ENCODE results near the gene TAF8. TPM values are rescaled to one million over a fixed set of nuclear protein-coding genes. Genes with fewer than 3 reads are reported as not detected.

TAF8 gene
- total RNA-seq, 4 donors from 2014 or later: 24.5 to 37.6 (median 24.6) TPM

- peak overlapping the region in 1 of 4 donors; percentile 5 for H3K4me3 ChIP-seq
- peaks cover 0 to 50% (median 43%) of the 10 kb centered on the region in 4 donors for H3K4me1 ChIP-seq
- H3K9me3 ChIP-seq: no peaks in the 10 kb centered on the region
- peak overlapping the region in 2 of 4 donors; percentile 35 to 43 for H3K27ac ChIP-seq
- TF ChIP-seq, protein P1, sequence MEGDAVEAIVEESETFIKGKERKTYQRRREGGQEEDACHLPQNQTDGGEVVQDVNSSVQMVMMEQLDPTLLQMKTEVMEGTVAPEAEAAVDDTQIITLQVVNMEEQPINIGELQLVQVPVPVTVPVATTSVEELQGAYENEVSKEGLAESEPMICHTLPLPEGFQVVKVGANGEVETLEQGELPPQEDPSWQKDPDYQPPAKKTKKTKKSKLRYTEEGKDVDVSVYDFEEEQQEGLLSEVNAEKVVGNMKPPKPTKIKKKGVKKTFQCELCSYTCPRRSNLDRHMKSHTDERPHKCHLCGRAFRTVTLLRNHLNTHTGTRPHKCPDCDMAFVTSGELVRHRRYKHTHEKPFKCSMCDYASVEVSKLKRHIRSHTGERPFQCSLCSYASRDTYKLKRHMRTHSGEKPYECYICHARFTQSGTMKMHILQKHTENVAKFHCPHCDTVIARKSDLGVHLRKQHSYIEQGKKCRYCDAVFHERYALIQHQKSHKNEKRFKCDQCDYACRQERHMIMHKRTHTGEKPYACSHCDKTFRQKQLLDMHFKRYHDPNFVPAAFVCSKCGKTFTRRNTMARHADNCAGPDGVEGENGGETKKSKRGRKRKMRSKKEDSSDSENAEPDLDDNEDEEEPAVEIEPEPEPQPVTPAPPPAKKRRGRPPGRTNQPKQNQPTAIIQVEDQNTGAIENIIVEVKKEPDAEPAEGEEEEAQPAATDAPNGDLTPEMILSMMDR (IDR thresholded peaks at IDR 0.05): no peak
- TF ChIP-seq POLR2A (IDR thresholded peaks at IDR 0.05): no peak
- H3K27me3 ChIP-seq: no peaks in the 10 kb centered on the region
- no peak for DNase-seq
- no peaks in the 10 kb centered on the region for H3K36me3 ChIP-seq
Observed at GRCh38 chr6:42042108-42042507, 8.2 kb upstream of the TAF8 start.

DNA sequence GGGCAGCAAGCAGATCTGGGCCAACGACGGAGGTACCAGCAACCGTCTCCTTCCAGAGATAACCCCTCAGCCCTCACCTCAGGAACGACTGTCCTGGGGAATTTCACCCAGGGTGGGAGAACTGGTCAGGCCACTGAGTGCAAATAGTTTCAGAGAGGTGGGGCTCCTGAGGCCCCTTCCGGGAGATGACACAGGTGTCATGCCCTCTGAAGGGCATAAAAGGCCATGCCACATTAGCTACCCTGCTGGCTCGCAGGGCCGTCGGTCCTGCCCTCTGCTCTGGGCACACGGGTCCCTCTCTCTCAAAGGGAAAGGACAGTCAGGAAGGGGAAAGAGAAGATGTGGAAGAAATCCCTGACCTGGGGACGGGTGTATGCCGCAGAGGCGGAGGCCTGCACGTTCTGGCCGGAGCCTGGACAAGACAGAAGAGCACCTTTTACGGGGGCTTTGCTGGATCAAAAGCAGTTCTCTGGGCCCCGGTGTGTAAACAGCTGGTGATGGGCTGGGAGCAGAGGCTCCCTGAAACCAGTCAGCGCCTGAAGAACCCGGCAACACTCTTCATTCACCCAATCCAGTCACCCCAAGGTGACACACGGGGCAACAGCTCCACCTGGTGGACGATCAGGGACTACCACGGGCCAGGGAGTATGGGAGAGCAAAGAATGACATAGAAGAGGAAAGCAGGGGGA is 6.4 kb upstream of the TAF8 start:
- Histone ChIP-seq H3K4me1 (peaks cover 0 to 53% (median 43%) of the 10 kb centered on the region in 4 donors), H3K4me3 (peak overlapping the region in 2 of 4 donors; percentile 11 to 89), H3K27ac (peak overlapping the region in 3 of 4 donors; percentile 14 to 95 (median 89)), H3K36me3 (no peaks in the 10 kb centered on the region), H3K9me3 (no peaks in the 10 kb centered on the region), H3K27me3 (no peaks in the 10 kb centered on the region)
- TF ChIP-seq, protein P1 (IDR thresholded peaks at IDR 0.05): peak; percentile 92 to 98 (median 97)
- no peak for TF ChIP-seq POLR2A (IDR thresholded peaks at IDR 0.05)
- peak; percentile 77 to 92 (median 91) for DNase-seq

DNA sequence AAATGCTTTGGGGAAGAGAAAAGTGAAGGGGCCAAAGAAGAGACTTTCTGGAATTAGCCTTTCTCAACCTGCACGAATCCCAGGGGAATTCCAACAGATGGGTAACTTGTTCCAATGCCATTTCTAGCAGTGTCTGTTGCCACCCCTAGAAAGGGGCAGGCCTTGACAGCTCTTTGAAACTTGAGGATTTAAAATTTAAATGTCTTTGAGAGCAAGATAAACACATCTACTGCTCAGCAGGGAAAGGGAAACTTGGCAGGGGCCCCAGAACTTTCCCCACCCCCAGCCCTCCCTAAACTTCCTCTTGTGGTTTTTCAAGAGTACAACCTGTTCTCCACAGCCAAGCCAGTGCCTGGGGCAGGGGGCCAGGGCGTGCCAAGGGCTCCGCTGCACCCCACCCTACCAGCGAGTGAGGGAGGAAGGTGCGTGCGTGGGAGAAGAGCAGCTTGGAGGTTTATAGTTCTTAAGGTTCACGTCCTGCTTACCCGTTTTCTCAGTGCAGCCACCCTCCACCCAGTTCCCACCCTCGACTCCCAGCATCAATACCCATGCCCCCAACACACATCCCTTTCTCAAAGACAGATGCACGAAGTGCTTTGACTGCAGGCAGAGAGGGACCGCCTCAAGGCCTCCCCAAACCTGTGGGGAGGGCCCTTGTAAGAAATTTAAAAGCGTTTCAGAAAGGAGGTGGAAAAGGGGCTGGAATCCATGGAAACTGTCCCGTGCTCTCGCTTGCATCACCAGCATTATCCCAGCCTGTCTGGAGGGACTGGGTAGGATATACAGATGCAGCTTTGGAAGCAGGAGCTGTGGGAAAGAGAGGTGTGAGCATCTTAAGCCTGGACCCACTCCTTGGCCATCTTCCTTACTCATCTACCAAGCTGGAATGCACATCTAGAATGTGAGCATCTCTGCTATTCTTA is 4.5 kb upstream of the TAF8 start:
- H3K4me3 ChIP-seq: peak overlapping the region; percentile 76 to 89 (median 86)
- H3K27ac ChIP-seq: peak overlapping the region; percentile 89 to 95 (median 90)
- DNase-seq: peak; percentile 84 to 98 (median 95)
- H3K36me3 ChIP-seq: no peaks in the 10 kb centered on the region
- TF ChIP-seq POLR2A (IDR thresholded peaks at IDR 0.05): peak in 1 of 2 donors; percentile 45
- TF ChIP-seq, protein P1 (IDR thresholded peaks at IDR 0.05): no peak
- no peaks in the 10 kb centered on the region for H3K27me3 ChIP-seq
- no peaks in the 10 kb centered on the region for H3K9me3 ChIP-seq
- peaks cover 0 to 64% (median 35%) of the 10 kb centered on the region in 4 donors for H3K4me1 ChIP-seq

DNA sequence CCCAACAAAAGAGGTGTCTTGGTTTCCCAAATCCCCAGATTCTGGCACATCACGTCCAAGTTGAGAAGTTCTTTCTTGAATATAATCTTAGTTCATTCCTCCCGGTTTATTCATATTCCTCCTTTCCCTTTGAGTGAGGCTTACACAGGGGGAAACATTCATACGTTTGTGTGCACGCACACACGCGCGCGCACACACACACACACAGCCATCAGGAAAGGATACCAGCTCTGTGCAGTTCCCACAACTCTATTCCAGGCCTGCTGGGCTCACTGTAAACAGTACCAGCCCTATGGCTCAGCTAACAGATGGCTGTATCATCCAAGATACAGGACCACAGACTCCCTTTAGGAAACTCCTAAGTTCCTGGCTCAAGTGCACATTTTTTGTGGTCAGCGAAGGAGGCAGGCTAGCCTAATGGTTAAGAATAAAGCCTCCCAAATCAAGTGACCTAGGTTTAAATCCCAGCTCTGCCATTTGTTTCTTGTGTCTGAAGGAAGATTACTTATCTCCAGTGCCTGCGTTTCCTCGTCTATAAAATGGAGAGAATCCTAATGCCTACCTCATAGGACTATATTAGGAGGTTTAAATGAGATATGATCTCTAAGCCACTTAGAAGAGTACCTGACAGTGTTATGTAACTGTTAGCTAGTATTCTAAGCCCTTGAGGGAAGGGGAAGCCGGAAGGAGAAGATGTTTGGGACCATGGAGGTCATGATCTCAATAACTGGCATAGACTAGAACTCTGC is 3.7 kb upstream of the TAF8 start:
- DNase-seq: no peak
- no peaks in the 10 kb centered on the region for H3K27me3 ChIP-seq
- H3K4me3 ChIP-seq: peak overlapping the region; percentile 76 to 89 (median 86)
- no peaks in the 10 kb centered on the region for H3K9me3 ChIP-seq
- TF ChIP-seq, protein P1 (IDR thresholded peaks at IDR 0.05): no peak
- no peak for TF ChIP-seq POLR2A (IDR thresholded peaks at IDR 0.05)
- H3K27ac ChIP-seq: peak overlapping the region; percentile 89 to 95 (median 90)
- no peaks in the 10 kb centered on the region for H3K36me3 ChIP-seq
- peaks cover 0 to 65% (median 28%) of the 10 kb centered on the region in 4 donors for H3K4me1 ChIP-seq

- TF ChIP-seq POLR2A (IDR thresholded peaks at IDR 0.05): no peak
- TF ChIP-seq, protein P1 (IDR thresholded peaks at IDR 0.05): no peak
- Histone ChIP-seq H3K27me3 (no peaks in the 10 kb centered on the region), H3K4me1 (peaks cover 0 to 66% (median 24%) of the 10 kb centered on the region in 4 donors), H3K36me3 (no peaks in the 10 kb centered on the region), H3K9me3 (no peaks in the 10 kb centered on the region), H3K27ac (peak overlapping the region; percentile 89 to 95 (median 90)), H3K4me3 (peak overlapping the region; percentile 76 to 89 (median 86))
- DNase-seq: no peak
Observed at GRCh38 chr6:42047213-42047590, 3.1 kb upstream of the TAF8 start.
